ENCODE results near the gene CECR2. TPM values are rescaled to one million over a fixed set of nuclear protein-coding genes. Genes with fewer than 3 reads are reported as not detected.

Gene CECR2
- total and polyA plus RNA-seq, 2 of the 8 experiments (the other 6 are each of a cell fraction or from before 2014, with no cell fraction given): 18.3 to 123 TPM

DNA sequence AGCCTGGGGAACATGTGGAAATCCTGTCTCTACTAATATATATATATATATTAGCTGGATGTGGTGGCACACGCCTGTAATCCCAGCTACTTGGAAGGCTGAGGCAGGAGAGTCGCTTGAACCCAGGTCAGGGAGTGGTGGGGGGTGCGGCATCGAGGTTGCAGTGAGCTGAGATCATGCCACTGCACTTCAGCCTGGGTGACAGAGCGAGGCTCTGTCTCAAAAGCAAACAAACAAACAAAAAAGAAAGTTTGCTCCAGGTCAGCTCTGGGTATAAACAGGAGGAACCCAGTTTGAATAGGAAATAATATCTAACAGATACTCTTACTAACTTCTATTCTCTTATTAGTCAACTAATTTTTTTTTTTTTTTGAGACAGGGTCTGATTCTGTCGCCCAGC is 34.3 kb upstream of the CECR2 start (continued):
- TF ChIP-seq, protein P1, sequence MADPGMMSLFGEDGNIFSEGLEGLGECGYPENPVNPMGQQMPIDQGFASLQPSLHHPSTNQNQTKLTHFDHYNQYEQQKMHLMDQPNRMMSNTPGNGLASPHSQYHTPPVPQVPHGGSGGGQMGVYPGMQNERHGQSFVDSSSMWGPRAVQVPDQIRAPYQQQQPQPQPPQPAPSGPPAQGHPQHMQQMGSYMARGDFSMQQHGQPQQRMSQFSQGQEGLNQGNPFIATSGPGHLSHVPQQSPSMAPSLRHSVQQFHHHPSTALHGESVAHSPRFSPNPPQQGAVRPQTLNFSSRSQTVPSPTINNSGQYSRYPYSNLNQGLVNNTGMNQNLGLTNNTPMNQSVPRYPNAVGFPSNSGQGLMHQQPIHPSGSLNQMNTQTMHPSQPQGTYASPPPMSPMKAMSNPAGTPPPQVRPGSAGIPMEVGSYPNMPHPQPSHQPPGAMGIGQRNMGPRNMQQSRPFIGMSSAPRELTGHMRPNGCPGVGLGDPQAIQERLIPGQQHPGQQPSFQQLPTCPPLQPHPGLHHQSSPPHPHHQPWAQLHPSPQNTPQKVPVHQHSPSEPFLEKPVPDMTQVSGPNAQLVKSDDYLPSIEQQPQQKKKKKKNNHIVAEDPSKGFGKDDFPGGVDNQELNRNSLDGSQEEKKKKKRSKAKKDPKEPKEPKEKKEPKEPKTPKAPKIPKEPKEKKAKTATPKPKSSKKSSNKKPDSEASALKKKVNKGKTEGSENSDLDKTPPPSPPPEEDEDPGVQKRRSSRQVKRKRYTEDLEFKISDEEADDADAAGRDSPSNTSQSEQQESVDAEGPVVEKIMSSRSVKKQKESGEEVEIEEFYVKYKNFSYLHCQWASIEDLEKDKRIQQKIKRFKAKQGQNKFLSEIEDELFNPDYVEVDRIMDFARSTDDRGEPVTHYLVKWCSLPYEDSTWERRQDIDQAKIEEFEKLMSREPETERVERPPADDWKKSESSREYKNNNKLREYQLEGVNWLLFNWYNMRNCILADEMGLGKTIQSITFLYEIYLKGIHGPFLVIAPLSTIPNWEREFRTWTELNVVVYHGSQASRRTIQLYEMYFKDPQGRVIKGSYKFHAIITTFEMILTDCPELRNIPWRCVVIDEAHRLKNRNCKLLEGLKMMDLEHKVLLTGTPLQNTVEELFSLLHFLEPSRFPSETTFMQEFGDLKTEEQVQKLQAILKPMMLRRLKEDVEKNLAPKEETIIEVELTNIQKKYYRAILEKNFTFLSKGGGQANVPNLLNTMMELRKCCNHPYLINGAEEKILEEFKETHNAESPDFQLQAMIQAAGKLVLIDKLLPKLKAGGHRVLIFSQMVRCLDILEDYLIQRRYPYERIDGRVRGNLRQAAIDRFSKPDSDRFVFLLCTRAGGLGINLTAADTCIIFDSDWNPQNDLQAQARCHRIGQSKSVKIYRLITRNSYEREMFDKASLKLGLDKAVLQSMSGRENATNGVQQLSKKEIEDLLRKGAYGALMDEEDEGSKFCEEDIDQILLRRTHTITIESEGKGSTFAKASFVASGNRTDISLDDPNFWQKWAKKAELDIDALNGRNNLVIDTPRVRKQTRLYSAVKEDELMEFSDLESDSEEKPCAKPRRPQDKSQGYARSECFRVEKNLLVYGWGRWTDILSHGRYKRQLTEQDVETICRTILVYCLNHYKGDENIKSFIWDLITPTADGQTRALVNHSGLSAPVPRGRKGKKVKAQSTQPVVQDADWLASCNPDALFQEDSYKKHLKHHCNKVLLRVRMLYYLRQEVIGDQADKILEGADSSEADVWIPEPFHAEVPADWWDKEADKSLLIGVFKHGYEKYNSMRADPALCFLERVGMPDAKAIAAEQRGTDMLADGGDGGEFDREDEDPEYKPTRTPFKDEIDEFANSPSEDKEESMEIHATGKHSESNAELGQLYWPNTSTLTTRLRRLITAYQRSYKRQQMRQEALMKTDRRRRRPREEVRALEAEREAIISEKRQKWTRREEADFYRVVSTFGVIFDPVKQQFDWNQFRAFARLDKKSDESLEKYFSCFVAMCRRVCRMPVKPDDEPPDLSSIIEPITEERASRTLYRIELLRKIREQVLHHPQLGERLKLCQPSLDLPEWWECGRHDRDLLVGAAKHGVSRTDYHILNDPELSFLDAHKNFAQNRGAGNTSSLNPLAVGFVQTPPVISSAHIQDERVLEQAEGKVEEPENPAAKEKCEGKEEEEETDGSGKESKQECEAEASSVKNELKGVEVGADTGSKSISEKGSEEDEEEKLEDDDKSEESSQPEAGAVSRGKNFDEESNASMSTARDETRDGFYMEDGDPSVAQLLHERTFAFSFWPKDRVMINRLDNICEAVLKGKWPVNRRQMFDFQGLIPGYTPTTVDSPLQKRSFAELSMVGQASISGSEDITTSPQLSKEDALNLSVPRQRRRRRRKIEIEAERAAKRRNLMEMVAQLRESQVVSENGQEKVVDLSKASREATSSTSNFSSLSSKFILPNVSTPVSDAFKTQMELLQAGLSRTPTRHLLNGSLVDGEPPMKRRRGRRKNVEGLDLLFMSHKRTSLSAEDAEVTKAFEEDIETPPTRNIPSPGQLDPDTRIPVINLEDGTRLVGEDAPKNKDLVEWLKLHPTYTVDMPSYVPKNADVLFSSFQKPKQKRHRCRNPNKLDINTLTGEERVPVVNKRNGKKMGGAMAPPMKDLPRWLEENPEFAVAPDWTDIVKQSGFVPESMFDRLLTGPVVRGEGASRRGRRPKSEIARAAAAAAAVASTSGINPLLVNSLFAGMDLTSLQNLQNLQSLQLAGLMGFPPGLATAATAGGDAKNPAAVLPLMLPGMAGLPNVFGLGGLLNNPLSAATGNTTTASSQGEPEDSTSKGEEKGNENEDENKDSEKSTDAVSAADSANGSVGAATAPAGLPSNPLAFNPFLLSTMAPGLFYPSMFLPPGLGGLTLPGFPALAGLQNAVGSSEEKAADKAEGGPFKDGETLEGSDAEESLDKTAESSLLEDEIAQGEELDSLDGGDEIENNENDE (IDR thresholded peaks at IDR 0.05; ENCODE audit: insufficient replicate concordance, low read length): no peak
- TF ChIP-seq RBBP5 (IDR thresholded peaks at IDR 0.05; ENCODE audit: borderline replicate concordance, low read depth, low read length) (no peak), SP2 (IDR thresholded peaks at IDR 0.05; ENCODE audit: low read length) (no peak), RFX5 (IDR thresholded peaks at IDR 0.05; ENCODE audit: borderline replicate concordance, low read depth, low read length) (no peak), POLR2AphosphoS5 (IDR thresholded peaks at IDR 0.05; ENCODE audit: low read depth, low read length) (no peak), EGR1 (IDR thresholded peaks at IDR 0.05; ENCODE audit: borderline replicate concordance, low read depth, low read length) (no peak)
- TF ChIP-seq, protein P2, sequence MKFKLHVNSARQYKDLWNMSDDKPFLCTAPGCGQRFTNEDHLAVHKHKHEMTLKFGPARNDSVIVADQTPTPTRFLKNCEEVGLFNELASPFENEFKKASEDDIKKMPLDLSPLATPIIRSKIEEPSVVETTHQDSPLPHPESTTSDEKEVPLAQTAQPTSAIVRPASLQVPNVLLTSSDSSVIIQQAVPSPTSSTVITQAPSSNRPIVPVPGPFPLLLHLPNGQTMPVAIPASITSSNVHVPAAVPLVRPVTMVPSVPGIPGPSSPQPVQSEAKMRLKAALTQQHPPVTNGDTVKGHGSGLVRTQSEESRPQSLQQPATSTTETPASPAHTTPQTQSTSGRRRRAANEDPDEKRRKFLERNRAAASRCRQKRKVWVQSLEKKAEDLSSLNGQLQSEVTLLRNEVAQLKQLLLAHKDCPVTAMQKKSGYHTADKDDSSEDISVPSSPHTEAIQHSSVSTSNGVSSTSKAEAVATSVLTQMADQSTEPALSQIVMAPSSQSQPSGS (IDR thresholded peaks at IDR 0.05; ENCODE audit: low read length): no peak
